HCT116 (cell line): ENCODE results near the gene CARD8. TPM values are rescaled to one million over a fixed set of nuclear protein-coding genes. Genes with fewer than 3 reads are reported as not detected.

ENCODE experiments used
- ATAC-seq: fragments of 200-7000 bp; cut with Tn5 transposase; 2 replicates; pipeline ENCODE4 v1.9.1; 2020; ENCODE audit warnings: mild to moderate bottlenecking, moderate library complexity
- BruUV-seq: library from RNA; stranded (reverse); fragments of 400-500 nt; replicated peaks from 2 replicates; lab custom pipeline; 2021; lab: Mats Ljungman, UMichigan
- CTCF ChIA-PET: fragments of 300-600 bp; sonication (Branson Sonifier 250); formaldehyde crosslinking; loops from one replicate; lab custom pipeline; 2021; ENCODE audit warnings: antibody characterized with exemption; lab: Charles Lee
- POLR2A ChIA-PET: fragments of 300-600, 350-600 bp; sonication (Branson Sonifier 250); formaldehyde crosslinking; loops from one replicate; lab custom pipeline; 2021; ENCODE audit warnings: antibody characterized with exemption; lab: Charles Lee
- RAD21 ChIA-PET, 2 experiments: fragments of 300-600 bp; sonication (Branson Sonifier 250); formaldehyde crosslinking; loops; one replicate each; lab custom pipeline; 2023; ENCODE audit warnings: low total read pairs in 2 of 2; ENCODE audit not compliant: uncharacterized antibody in 2 of 2, unreplicated experiment in 2 of 2, low non-redundant PET in 1 of 2; lab: Charles Lee
- DNase-seq: peaks from one replicate; pipeline ENCODE4 v3.0.0-alpha.2; 2010; ENCODE audit warnings: low read depth, low spot score
- H2AFZ ChIP-seq: fragments of 200-600 bp; shearing (Covaris generic), sonication (generic); 2 replicates; pipeline ENCODE4 v1.6.1; 2017; ENCODE audit warnings: low read depth, mixed run types, mixed read lengths, antibody characterized with exemption, low read length; ENCODE audit not compliant: poor library complexity, severe bottlenecking
- H3K27ac ChIP-seq: 2 replicates; pipeline ENCODE4 v1.5.1; 2012; ENCODE audit warnings: low read depth, low read length
- H3K27me3 ChIP-seq: fragments of 200-600 bp; sonication (generic); 2 replicates; pipeline ENCODE4 v1.6.1; 2016; ENCODE audit warnings: mixed run types, low read length, mixed read lengths; ENCODE audit not compliant: insufficient read depth
- H3K36me3 ChIP-seq, 2 experiments: fragments of 200-500 bp in 1 of 2; fragments of 200-600 bp in 1 of 2; sonication (Bioruptor generic) in 1 of 2; sonication (generic) in 1 of 2; 2 replicates each; pipeline versions ENCODE4 v1.5.1 to v1.6.1; 2014 to 2016; ENCODE audit warnings: low read length in 2 of 2, inconsistent platforms in 1 of 2, mixed read lengths in 1 of 2, mixed run types in 1 of 2; ENCODE audit not compliant: insufficient read depth in 2 of 2, control insufficient read depth in 1 of 2
- H3K4me1 ChIP-seq, 2 experiments: fragments of 200-600 bp in 1 of 2; sonication (generic) in 1 of 2; 2 replicates each; pipeline versions ENCODE4 v1.5.1 to v1.6.1; 2012 to 2017; ENCODE audit warnings: low read length in 2 of 2, inconsistent platforms in 1 of 2, mild to moderate bottlenecking in 1 of 2, mixed read lengths in 1 of 2, mixed run types in 1 of 2, moderate library complexity in 1 of 2; ENCODE audit not compliant: insufficient read depth in 2 of 2, control insufficient read depth in 1 of 2
- H3K4me2 ChIP-seq: fragments of 200-600 bp; sonication (generic); 2 replicates; pipeline ENCODE4 v1.6.1; 2017; ENCODE audit warnings: mixed run types, low read length, mixed read lengths
- H3K4me3 ChIP-seq, 2 experiments: fragments of 200-600 bp in 1 of 2; sonication (generic) in 1 of 2; replicated peaks in 1 of 2; 2 replicates each; pipeline ENCODE4 v1.5.1; 2011 to 2016; ENCODE audit warnings: low read length in 2 of 2, control low read depth in 1 of 2, low read depth in 1 of 2, mild to moderate bottlenecking in 1 of 2, mixed read lengths in 1 of 2, mixed run types in 1 of 2
- H3K79me2 ChIP-seq: fragments of 200-600 bp; sonication (generic); 2 replicates; pipeline ENCODE4 v1.6.1; 2017; ENCODE audit warnings: mild to moderate bottlenecking, mixed run types, low read length, moderate library complexity, mixed read lengths; ENCODE audit not compliant: insufficient read depth
- H3K9ac ChIP-seq: fragments of 200-600 bp; sonication (generic); 2 replicates; pipeline ENCODE4 v1.6.1; 2016; ENCODE audit warnings: low read length, mixed read lengths
- H3K9me2 ChIP-seq: fragments of 200-600 bp; sonication (generic), shearing (Covaris generic); 2 replicates; pipeline ENCODE4 v1.6.1; 2017; ENCODE audit warnings: mixed run types, mild to moderate bottlenecking, moderate library complexity; ENCODE audit not compliant: insufficient read depth
- H3K9me3 ChIP-seq, 2 experiments: fragments of 200-500 bp in 1 of 2; fragments of 200-600 bp in 1 of 2; sonication (Bioruptor generic) in 1 of 2; sonication (generic) in 1 of 2; 2 replicates each; pipeline ENCODE4 v1.6.1; 2014 to 2017; ENCODE audit warnings: low read length in 2 of 2, mixed read lengths in 2 of 2, inconsistent platforms in 1 of 2, low read depth in 1 of 2, mild to moderate bottlenecking in 1 of 2, mixed run types in 1 of 2, moderate library complexity in 1 of 2; ENCODE audit not compliant: control insufficient read depth in 1 of 2, insufficient read depth in 1 of 2
- H4K20me1 ChIP-seq: fragments of 200-600 bp; sonication (generic), shearing (Covaris generic); 2 replicates; pipeline ENCODE4 v1.6.1; 2017; ENCODE audit warnings: mixed run types, mild to moderate bottlenecking, moderate library complexity; ENCODE audit not compliant: insufficient read depth
- FOSL1 ChIP-seq: IDR thresholded peaks from 2 replicates; pipeline ENCODE4 v1.6.1; 2012; ENCODE audit warnings: low read depth
- JUND ChIP-seq: IDR thresholded peaks from 2 replicates; pipeline ENCODE4 v1.6.1; 2012
- MAX ChIP-seq: IDR thresholded peaks from 2 replicates; pipeline ENCODE4 v1.6.1; 2012
- SP1 ChIP-seq: IDR thresholded peaks from 2 replicates; pipeline ENCODE4 v1.6.1; 2012; ENCODE audit warnings: low read depth
- SRF ChIP-seq: IDR thresholded peaks from 2 replicates; pipeline ENCODE4 v1.6.1; 2012; ENCODE audit warnings: low read depth
- TCF7L2 ChIP-seq: IDR thresholded peaks from 2 replicates; pipeline ENCODE4 v1.7.0; 2011; ENCODE audit warnings: borderline replicate concordance, inconsistent platforms; ENCODE audit not compliant: insufficient read depth, insufficient read length; ENCODE audit errors: extremely low read depth
- YY1 ChIP-seq: IDR thresholded peaks from 2 replicates; pipeline ENCODE4 v1.6.1; 2011; ENCODE audit warnings: low read length, low read depth, moderate library complexity, mild to moderate bottlenecking; ENCODE audit not compliant: insufficient replicate concordance; ENCODE audit errors: extremely low read depth
- ZBTB33 ChIP-seq: IDR thresholded peaks from 2 replicates; pipeline ENCODE4 v1.6.1; 2011; ENCODE audit warnings: mild to moderate bottlenecking, low read length, moderate library complexity; ENCODE audit not compliant: insufficient replicate concordance; ENCODE audit errors: extremely low read depth
- ZFX ChIP-seq: fragments of 450-650 bp; IDR thresholded peaks from 2 replicates; pipeline ENCODE4 v1.6.1; 2017
- intact Hi-C: fragments of 100-400 bp; cut with micrococcal nuclease; formaldehyde crosslinking; loops from 2 replicates; pipeline ENCODE4 v1.10.0; 2022
- total RNA-seq: library from RNA; stranded (reverse); gene quantifications from one replicate; pipeline ENCODE4 v1.2.1, GENCODE V29; 2021; ENCODE audit not compliant: unreplicated experiment

Gene CARD8
- total RNA-seq, 1 experiment from 2014 or later, result 17.5 TPM

GRCh38 chr19:48287748-48288147, 32.0 kb upstream of the CARD8 start:
- H2AFZ ChIP-seq, result no peak overlapping the region
- H3K79me2 ChIP-seq, result no peaks in the 10 kb centered on the region
- BruUV-seq, result no TSS peak
- POLR2A ChIA-PET, result interaction anchor here (0.6 kb wide), 1 partner anchor 488 kb away, joined by 3 read pairs; no protein-coding TSS in a partner anchor
- intact Hi-C loops, result no loop called here
- no peak for ATAC-seq
- TF ChIP-seq MAX, result no peak
- no peak for TF ChIP-seq SRF
- TF ChIP-seq FOSL1, result no peak
- no peak for TF ChIP-seq ZBTB33
- TF ChIP-seq ZFX, result no peak
- no peak for TF ChIP-seq TCF7L2
- no peak for TF ChIP-seq YY1
- no peak for TF ChIP-seq JUND
- TF ChIP-seq SP1, result no peak
- H3K9me3 ChIP-seq, result peaks cover 15 to 20% of the 10 kb centered on the region in 2 experiments; a peak in 3 of 4 replicates
- no peak overlapping the region for H3K27ac ChIP-seq
- CTCF ChIA-PET, result no interaction called here
- no peaks in the 10 kb centered on the region for H3K9me2 ChIP-seq
- no peak overlapping the region for H3K4me3 ChIP-seq
- H3K9ac ChIP-seq, result no peak overlapping the region
- H3K27me3 ChIP-seq, result no peaks in the 10 kb centered on the region
- H3K36me3 ChIP-seq, result peaks cover 10 to 27% of the 10 kb centered on the region in 2 experiments; a peak in 2 of 4 replicates
- no peaks in the 10 kb centered on the region for H4K20me1 ChIP-seq
- no peak for DNase-seq
- RAD21 ChIA-PET, result no interaction called here
- H3K4me2 ChIP-seq, result no peak overlapping the region
- peaks cover 0 to 16% of the 10 kb centered on the region in 2 experiments; a peak in 3 of 4 replicates for H3K4me1 ChIP-seq
